Mammary microvascular endothelial cell (primary cell): ENCODE measurements around the gene TSPYL2. TPM values are rescaled to one million over a fixed set of nuclear protein-coding genes. Genes with fewer than 3 reads are reported as not detected.

Experiments
- total RNA-seq: library from RNA; depleted of rRNA; stranded (reverse); fragments of >200 nt; gene quantifications from 2 replicates; pipeline ENCODE4 v1.2.3, GENCODE V29; 2015

TSPYL2 gene
- total RNA-seq, result 4.6 and 6.2 TPM in 2 replicates

DNA sequence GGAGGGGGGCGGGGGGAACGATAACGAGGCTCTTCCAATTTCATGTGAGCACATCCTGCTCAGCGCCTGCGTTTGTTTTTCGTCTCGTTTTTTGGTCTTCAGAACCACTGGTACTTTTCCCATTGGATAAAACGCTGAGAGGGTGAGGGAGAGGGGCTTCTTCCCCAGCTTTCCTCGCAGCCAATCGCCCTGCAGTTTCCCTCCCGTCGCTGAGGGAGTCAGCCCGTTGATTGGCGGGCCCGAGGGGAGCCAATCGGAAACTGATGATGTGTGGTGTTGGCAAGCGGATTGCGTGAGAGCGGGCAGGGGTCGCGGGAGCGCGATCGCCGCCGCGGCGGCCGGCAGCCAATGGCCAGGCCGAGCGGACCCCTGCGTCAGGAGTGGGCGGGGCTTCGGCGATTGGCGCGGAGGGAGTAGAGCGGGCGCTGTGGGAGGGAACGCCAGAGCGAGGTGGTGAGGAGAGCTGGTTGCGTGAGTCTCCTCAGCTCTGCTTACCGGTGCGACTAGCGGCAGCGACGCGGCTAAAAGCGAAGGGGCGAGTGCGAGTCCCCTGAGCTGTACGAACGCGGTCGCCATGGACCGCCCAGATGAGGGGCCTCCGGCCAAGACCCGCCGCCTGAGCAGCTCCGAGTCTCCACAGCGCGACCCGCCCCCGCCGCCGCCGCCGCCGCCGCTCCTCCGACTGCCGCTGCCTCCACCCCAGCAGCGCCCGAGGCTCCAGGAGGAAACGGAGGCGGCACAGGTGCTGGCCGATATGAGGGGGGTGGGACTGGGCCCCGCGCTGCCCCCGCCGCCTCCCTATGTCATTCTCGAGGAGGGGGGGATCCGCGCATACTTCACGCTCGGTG lies at the start of gene TSPYL2:
TSS of gene TSPYL2 (plus strand) at position 443 of the 848 bp plus-strand sequence. CDS start at position 575, 132 bp downstream.

DNA sequence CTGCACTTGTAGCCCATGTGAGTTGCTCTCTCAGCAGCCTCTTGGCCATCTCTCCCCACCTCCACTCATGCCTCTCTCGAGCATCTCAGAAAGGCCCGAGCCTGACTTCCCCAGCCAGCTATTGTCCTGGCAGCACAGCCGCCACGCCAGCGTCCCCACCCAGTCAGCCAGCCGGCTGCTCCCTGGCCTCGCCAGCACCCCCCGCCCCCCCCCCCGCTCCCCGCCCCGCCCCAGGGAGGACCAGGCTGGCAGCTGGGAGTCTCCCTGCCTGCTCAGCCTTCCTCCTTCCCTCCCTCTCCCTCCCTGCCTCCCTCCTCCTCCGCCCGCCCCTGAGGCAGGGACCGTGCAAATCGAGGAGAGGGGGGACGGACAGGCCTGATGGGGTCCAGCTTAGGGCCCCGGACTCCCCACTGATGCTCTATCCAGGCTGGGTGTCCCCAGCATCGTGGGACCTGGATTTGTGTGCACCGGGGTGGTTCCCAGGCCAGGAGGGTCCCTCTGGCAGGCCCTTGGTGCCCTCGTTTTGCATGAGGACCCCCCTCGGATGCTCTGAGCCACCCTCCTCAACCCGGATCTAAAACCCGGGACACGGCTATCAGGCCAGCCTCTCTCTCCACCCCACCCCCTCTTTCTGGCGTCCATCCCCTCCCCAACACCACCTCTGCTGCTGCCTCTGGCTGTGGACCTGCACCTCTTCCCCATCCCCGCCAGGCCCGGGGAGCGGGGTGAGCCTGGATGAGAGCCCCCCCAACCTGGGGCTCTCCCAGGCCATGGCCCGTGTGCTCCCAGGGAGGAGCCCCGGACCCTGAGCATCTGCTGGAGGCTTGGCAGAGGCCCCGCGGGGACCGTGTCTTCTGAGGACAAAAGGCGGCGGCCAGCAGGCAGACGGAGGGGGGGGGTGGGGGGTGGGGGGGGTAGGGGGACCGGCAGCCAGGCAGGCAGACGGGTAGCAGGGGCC lies 33.7 kb upstream of the TSPYL2 start, which contains the start of gene GPR173:
TSS of gene GPR173 (plus strand) at position 621 of the 958 bp plus-strand sequence. CDS start 27,833 bp downstream, outside the sequence.

DNA sequence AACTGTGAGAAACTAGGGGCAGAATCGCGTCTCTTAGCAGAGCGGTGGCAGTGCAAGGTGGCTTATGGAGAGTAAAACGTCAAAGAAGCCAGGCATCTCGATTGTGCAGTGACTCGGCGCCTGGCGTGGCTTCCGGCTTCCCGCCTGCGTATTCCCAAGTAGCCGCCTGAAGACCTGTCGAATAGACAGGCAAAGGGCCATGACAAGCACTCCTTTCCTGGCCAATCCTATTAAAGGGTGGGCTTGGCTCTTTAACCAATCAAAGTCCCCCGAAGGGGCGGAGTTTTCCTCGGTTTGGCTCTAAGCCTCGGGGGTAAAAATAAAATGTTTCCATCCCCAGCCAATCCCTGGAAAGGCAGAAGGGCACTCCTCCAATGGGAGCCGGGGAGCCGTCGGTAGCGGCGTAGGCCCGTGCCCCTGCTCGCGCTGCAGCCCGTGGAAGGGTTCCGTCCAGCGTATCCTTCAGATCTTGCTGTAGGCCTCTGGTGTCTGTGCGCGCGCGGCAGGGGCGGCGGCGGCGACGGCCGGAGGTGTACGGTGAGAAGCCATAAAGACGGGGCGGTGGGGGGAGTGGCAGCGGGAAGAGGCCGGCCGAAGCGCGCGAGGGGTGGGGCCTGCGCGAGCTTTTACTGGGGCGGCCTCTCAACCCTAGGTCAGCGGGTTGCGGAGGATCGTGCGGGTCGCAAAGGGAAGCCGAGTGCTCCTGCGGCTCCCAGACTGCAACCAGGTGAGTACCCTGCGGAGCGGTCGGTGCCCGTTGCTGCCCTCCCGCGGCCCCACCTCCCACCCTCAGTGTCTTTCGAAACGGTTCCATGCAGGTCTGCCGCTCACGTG lies 11.8 kb downstream of the TSPYL2 start, which contains the start of gene KANTR:
TSS of gene KANTR (plus strand) at position 395 of the 834 bp plus-strand sequence. CDS start 30,131 bp downstream, outside the sequence.

Other genes starting within 250 kb of the TSPYL2 start
- gene XAGE3, start 214.3 kb upstream of the TSPYL2 start, total RNA-seq, result not detected in 2 replicates
- gene FAM156B, start 185.0 kb upstream of the TSPYL2 start, total RNA-seq, result 3.5 and 9.1 TPM in 2 replicates
- 4.9 and 8.2 TPM in 2 replicates for gene FAM156A, start 123.8 kb upstream of the TSPYL2 start, total RNA-seq
- 0.84 and 0.93 TPM in 2 replicates for gene GPR173, start 33.6 kb upstream of the TSPYL2 start, total RNA-seq
- gene KANTR, start 11.8 kb downstream of the TSPYL2 start, total RNA-seq, result 2.6 and 3.3 TPM in 2 replicates
- gene KDM5C, start 142.8 kb downstream of the TSPYL2 start, total RNA-seq, result 61.3 and 73.7 TPM in 2 replicates
- 5.5 and 7.1 TPM in 2 replicates for gene IQSEC2, start 199.2 kb downstream of the TSPYL2 start, total RNA-seq